GM18499 (cell line): ENCODE measurements around the gene TMEM181.
"Not testable (repeated sequence)": the region's sequence is repeated elsewhere in the genome, so short reads cannot be mapped to it uniquely, and the experiment has no call there.

ENCODE experiments used
- ATAC-seq: cut with Tn5 transposase; IDR thresholded peaks from one replicate; pipeline ENCODE4 v1.9.1; 2021; ENCODE audit warnings: moderate number of reproducible peaks; ENCODE audit not compliant: insufficient read depth, unreplicated experiment

The TMEM181 gene

GRCh38 chr6:158591134-158591809 lies 31.4 kb downstream of the TMEM181 start:
- ATAC-seq, result no peak

- no peak for ATAC-seq
These were observed 31.9 kb downstream of the TMEM181 start for GRCh38 chr6:158591810-158592209.

GRCh38 chr6:158593670-158594069 lies 33.8 kb downstream of the TMEM181 start:
- ATAC-seq, result no peak

- no peak for ATAC-seq
These were observed 35.3 kb downstream of the TMEM181 start for GRCh38 chr6:158595223-158595622.

GRCh38 chr6:158596861-158597260 lies 37.0 kb downstream of the TMEM181 start:
- no peak for ATAC-seq

- ATAC-seq, result no peak
These were observed 37.7 kb downstream of the TMEM181 start for GRCh38 chr6:158597565-158597964.

- no peak for ATAC-seq
These were observed 39.7 kb downstream of the TMEM181 start for GRCh38 chr6:158599635-158600034.

GRCh38 chr6:158603261-158604047 lies 43.6 kb downstream of the TMEM181 start:
- no peak for ATAC-seq

GRCh38 chr6:158604048-158604406 lies 44.1 kb downstream of the TMEM181 start:
- no peak for ATAC-seq

- no peak for ATAC-seq
These were observed 45.5 kb downstream of the TMEM181 start for GRCh38 chr6:158605266-158605878.

GRCh38 chr6:158606011-158606410 lies 46.1 kb downstream of the TMEM181 start:
- ATAC-seq, result not testable (repeated sequence)

- no peak for ATAC-seq
These were observed 47.0 kb downstream of the TMEM181 start for GRCh38 chr6:158606935-158607334.

GRCh38 chr6:158607411-158608170 lies 47.7 kb downstream of the TMEM181 start:
- ATAC-seq, result no peak

- ATAC-seq, result no peak
These were observed 48.3 kb downstream of the TMEM181 start for GRCh38 chr6:158608221-158608620.

- ATAC-seq, result no peak
These were observed 49.7 kb downstream of the TMEM181 start for GRCh38 chr6:158609455-158610155.

GRCh38 chr6:158610319-158610968 lies 50.6 kb downstream of the TMEM181 start:
- no peak for ATAC-seq

- ATAC-seq, result no peak
These were observed 51.1 kb downstream of the TMEM181 start for GRCh38 chr6:158611039-158611438.

- no peak for ATAC-seq
These were observed 51.9 kb downstream of the TMEM181 start for GRCh38 chr6:158611541-158612370.

- ATAC-seq, result not testable (repeated sequence)
These were observed 54.7 kb downstream of the TMEM181 start for GRCh38 chr6:158614606-158615005.
